Activated naive CD4-positive, alpha-beta T cell treated with anti-CD3 and anti-CD28 coated beads, Interleukin-2, amount 50 U/mL, for 24 hours (primary cell): ENCODE measurements around the gene BMP6.

Source experiments
- H3K27ac Mint-ChIP-seq: one replicate; pipeline ENCODE4 v1.8.0; 2021; ENCODE audit warnings: mild to moderate bottlenecking, mixed read lengths
- H3K27me3 Mint-ChIP-seq: one replicate; pipeline ENCODE4 v1.8.0; 2021; ENCODE audit warnings: mixed read lengths
- H3K36me3 Mint-ChIP-seq: one replicate; pipeline ENCODE4 v1.8.0; 2021; ENCODE audit warnings: mixed read lengths
- H3K4me1 Mint-ChIP-seq: one replicate; pipeline ENCODE4 v1.8.0; 2021; ENCODE audit warnings: mixed read lengths
- H3K4me3 Mint-ChIP-seq: one replicate; pipeline ENCODE4 v1.8.0; 2021; ENCODE audit warnings: mild to moderate bottlenecking, mixed read lengths
- H3K9me3 Mint-ChIP-seq: one replicate; pipeline ENCODE4 v1.8.0; 2021; ENCODE audit warnings: mixed read lengths

BMP6 gene

DNA sequence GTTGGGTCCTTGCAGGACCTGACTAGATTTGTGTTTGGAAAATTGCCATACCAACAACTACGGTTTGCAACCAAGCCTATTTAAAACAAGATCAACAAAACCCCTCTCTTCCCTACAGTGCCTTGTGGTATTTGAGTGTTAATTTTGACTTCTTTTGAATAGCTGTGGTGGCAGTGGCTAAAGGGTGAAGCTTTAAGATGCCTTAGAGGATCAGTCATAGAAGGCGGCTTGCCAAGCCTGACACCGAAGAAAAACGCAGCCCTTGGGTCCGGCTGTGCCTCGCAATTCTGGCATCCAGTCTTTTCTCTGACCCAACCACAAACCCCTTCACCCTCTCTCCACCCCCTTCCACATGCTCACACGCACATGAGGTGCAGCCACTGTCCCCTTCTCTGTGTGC is 32.6 kb downstream of the BMP6 start:
- Mint-ChIP-seq H3K9me3 (no peaks in the 10 kb centered on the region), H3K36me3 (no peaks in the 10 kb centered on the region), H3K27me3 (peaks cover 5% of the 10 kb centered on the region), H3K4me1 (no peaks in the 10 kb centered on the region), H3K4me3 (no peak overlapping the region), H3K27ac (no peak overlapping the region)

DNA sequence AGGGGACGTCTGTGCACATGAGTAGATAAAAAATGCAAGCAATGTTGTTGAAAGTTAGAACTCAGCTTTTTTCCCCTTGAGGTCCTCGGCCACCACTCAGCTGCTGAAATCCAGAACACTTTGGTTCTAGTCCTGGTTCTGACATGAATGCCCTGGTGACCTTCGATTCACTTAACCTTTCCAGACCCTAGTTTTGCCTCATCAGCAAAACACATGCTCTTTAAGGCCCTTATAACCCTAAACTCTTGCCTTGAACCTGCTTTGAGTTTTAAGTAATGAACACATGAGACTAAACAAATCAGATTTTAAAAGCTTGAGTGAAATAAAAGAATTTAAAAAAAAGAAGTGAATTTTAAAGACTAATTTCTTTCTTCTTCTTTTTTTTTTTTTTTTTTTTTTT is 33.4 kb downstream of the BMP6 start:
- Mint-ChIP-seq H3K4me1 (no peaks in the 10 kb centered on the region), H3K27ac (no peak overlapping the region), H3K36me3 (no peaks in the 10 kb centered on the region), H3K9me3 (no peaks in the 10 kb centered on the region), H3K4me3 (no peak overlapping the region), H3K27me3 (peaks cover 7% of the 10 kb centered on the region)

DNA sequence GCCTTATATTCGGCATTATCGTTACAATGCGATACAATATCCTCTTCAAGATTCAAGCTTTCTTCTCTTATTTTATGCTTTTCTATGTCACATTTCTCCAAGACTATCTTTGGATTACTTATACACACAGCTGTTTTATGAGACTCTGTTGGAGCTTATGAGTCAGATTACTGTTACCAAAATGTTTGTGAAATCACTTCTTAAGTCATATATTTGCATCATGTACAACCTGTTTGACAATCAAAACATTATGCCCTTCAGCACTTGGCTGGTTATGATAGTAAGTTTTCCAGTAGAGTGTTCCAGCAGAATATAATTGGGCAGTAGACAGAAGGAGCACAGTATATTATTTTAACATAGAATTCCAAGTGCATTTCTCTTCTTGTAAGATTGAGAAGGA is 35.2 kb downstream of the BMP6 start:
- no peak overlapping the region for H3K27ac Mint-ChIP-seq
- no peaks in the 10 kb centered on the region for H3K36me3 Mint-ChIP-seq
- no peaks in the 10 kb centered on the region for H3K4me1 Mint-ChIP-seq
- H3K27me3 Mint-ChIP-seq, result peaks cover 4% of the 10 kb centered on the region
- no peak overlapping the region for H3K4me3 Mint-ChIP-seq
- no peaks in the 10 kb centered on the region for H3K9me3 Mint-ChIP-seq

DNA sequence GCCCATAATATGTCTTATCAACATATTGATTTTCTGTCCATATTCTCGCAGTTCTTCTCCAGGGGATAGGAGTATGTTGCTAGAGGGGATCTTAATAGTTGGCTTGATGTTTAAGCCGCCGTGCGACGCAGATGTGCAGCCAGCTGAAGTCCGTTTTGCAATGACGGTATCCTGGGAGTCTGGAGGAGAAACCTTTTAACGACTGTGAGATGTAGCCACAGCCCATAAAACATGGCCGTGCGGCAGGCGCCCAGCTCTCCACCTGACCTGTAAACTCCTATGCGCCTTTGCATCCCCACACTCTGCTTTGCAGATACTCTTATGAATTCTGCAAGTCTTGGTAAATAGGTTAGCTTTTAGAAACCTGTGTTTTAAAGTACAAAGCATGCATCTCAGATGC is 36.9 kb downstream of the BMP6 start:
- Mint-ChIP-seq H3K27me3 (peaks cover 4% of the 10 kb centered on the region), H3K4me1 (no peaks in the 10 kb centered on the region), H3K36me3 (no peaks in the 10 kb centered on the region), H3K4me3 (no peak overlapping the region), H3K9me3 (no peaks in the 10 kb centered on the region), H3K27ac (no peak overlapping the region)

DNA sequence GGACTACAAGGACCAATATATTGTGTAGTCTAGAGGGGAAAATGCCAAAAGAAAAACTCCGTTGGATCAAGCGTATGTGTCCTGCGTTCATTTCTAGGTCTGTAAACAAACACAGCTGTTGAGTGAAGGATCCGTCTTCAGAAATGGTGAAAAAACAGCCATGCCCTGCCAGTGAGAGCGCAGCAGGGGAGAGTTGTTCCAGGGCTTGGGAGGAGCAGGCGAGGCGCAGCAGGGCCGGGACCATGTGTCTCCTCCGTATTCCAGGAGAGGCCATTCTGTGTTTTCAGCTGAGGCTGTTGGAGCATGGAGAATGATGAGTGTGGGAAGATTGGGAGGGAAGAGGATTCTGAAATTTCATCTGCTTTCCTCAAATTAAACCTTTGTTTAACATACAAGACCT is 38.0 kb downstream of the BMP6 start:
- Mint-ChIP-seq H3K4me1 (no peaks in the 10 kb centered on the region), H3K36me3 (no peaks in the 10 kb centered on the region), H3K9me3 (no peaks in the 10 kb centered on the region), H3K27ac (no peak overlapping the region), H3K4me3 (no peak overlapping the region), H3K27me3 (peaks cover 7% of the 10 kb centered on the region)

DNA sequence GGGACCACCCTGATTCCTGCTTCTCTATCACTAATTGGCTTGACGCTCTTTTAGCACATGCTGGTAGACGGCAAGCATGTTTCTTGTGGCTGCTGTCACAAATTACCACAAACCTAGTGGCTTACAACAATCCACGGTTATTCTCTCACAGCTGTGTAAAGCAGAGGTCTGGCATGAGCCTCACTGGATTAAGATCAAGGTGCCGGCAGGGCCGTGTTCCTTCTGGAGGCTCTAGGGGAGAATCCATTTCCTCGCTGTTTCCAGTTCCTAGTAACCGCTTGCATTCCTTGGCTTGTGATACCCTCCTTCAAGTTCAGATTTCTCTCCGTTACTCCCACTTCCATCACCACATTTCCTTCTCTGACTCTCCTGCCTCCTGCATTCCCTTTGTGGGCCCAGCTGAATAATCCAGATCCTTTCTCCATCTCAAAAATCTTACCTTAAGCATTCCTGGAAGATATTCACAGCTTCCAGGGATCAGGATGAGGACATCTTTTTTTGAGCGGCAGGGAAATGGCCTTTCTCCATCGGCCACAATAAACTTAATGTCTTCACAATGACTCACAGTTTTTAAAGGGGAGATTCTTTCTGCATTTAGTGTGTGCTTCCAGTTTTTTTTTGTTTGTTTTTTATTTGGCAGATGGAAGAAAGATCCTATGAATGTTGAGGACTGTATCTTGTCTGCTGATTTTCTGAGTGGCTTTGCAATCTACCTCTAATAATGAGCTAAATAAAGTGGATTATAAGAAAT is 39.9 kb downstream of the BMP6 start:
- H3K27ac Mint-ChIP-seq, result no peak overlapping the region
- peaks cover 8% of the 10 kb centered on the region for H3K27me3 Mint-ChIP-seq
- H3K9me3 Mint-ChIP-seq, result no peaks in the 10 kb centered on the region
- H3K4me3 Mint-ChIP-seq, result no peak overlapping the region
- H3K4me1 Mint-ChIP-seq, result no peaks in the 10 kb centered on the region
- no peaks in the 10 kb centered on the region for H3K36me3 Mint-ChIP-seq

DNA sequence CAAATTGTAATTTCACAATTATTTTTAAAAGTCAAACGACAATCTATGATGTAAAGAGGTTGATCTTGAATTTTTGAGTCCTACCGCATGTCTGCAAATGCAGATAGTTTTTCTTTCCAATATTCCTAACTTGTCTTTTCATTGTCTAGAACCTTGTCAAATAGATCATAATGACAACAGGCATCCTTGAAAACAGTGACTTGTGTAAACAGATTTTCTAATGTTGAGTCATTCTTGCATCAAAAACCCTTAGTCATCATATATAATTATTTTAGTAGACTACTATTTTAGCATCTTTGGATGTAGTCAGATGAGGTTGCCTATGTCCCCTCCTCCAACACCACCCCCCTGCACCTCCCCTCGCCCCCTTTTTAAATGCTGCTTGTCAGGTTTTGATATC is 43.8 kb downstream of the BMP6 start:
- peaks cover 8% of the 10 kb centered on the region for H3K27me3 Mint-ChIP-seq
- H3K4me1 Mint-ChIP-seq, result no peaks in the 10 kb centered on the region
- no peaks in the 10 kb centered on the region for H3K9me3 Mint-ChIP-seq
- no peak overlapping the region for H3K4me3 Mint-ChIP-seq
- no peaks in the 10 kb centered on the region for H3K36me3 Mint-ChIP-seq
- H3K27ac Mint-ChIP-seq, result no peak overlapping the region

DNA sequence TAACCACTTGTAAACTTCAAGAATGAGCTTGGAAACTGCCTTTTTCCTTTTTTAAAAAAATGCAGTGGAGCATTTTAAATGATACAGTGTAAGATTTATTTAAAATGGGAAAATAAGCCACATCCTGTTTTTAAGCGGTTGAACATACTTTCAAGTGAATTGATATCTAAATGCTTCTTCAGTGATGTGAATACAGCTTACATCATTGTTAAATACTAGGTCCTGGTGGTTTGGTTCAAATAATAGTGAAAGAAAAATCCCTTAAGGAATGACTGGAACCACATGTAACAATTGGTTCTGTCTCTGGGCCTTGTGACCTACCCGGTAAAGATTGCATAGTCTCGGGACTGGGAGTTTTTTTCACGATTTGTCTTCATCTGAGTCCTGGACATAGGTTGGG is 44.2 kb downstream of the BMP6 start:
- H3K9me3 Mint-ChIP-seq, result no peaks in the 10 kb centered on the region
- H3K27me3 Mint-ChIP-seq, result peaks cover 8% of the 10 kb centered on the region
- no peak overlapping the region for H3K27ac Mint-ChIP-seq
- H3K4me3 Mint-ChIP-seq, result no peak overlapping the region
- H3K4me1 Mint-ChIP-seq, result no peaks in the 10 kb centered on the region
- no peaks in the 10 kb centered on the region for H3K36me3 Mint-ChIP-seq

DNA sequence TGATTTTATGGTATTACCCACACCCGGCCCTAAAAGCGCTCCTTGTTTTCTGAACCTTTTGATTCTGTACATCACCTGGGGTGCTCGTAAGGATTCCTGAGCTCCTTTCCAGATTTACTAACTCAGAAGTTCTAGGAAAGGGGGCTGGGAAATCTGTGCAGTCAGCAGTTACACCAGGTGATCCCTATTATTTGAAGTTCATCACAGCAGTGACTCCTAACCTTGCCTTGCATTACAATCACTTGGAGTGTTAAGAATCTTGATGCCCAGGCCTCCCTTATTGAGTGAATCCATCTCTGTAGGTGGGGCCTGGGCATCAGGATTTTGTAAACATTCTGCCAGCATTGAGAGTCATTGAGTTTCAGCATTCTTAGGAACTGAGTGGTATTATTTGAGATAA is 44.7 kb downstream of the BMP6 start:
- H3K27ac Mint-ChIP-seq, result no peak overlapping the region
- no peaks in the 10 kb centered on the region for H3K36me3 Mint-ChIP-seq
- no peaks in the 10 kb centered on the region for H3K4me1 Mint-ChIP-seq
- H3K27me3 Mint-ChIP-seq, result peaks cover 10% of the 10 kb centered on the region
- no peaks in the 10 kb centered on the region for H3K9me3 Mint-ChIP-seq
- no peak overlapping the region for H3K4me3 Mint-ChIP-seq

DNA sequence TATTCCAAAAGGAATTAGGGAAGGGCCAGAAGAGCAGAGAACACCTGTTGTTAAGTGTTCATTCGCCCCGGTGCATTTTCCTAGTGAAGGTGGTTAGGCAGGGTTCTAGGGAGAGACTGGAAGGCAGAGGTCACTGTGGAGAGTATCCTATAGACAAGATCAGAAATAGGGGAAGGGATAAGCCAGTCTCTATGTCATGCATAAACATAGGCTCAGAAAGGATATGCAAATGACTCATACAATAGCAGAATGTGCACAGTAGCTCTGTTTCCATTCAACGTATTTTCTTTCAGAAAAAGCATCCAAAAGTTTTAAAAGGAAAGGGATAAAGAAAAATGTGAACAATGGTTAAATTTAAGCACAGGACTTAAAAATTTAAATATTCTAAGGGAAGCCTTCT is 47.4 kb downstream of the BMP6 start:
- H3K27ac Mint-ChIP-seq, result no peak overlapping the region
- no peak overlapping the region for H3K4me3 Mint-ChIP-seq
- H3K36me3 Mint-ChIP-seq, result no peaks in the 10 kb centered on the region
- H3K9me3 Mint-ChIP-seq, result no peaks in the 10 kb centered on the region
- peaks cover 14% of the 10 kb centered on the region for H3K27me3 Mint-ChIP-seq
- no peaks in the 10 kb centered on the region for H3K4me1 Mint-ChIP-seq

DNA sequence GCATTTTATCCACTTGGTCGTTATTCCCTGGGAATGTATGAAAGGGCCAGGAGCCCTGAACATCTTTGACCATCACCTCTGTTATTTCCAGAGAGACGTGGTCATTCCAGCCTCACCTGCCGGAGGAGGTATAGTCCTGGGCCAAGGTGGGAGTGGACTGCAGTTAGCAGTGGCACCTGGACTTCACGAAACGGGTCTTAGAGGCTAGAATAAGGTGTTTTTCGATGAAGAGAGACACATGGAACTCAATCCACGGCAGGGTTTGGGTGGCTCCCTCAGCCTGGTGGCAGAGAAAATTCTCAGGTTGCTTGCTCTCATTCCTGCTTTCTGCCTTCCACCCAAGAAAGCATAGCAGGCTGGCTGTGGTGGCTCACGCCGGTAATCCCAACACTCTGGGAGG is 48.0 kb downstream of the BMP6 start:
- Mint-ChIP-seq H3K27ac (no peak overlapping the region), H3K27me3 (peaks cover 11% of the 10 kb centered on the region), H3K4me1 (no peaks in the 10 kb centered on the region), H3K4me3 (no peak overlapping the region), H3K36me3 (no peaks in the 10 kb centered on the region), H3K9me3 (no peaks in the 10 kb centered on the region)

DNA sequence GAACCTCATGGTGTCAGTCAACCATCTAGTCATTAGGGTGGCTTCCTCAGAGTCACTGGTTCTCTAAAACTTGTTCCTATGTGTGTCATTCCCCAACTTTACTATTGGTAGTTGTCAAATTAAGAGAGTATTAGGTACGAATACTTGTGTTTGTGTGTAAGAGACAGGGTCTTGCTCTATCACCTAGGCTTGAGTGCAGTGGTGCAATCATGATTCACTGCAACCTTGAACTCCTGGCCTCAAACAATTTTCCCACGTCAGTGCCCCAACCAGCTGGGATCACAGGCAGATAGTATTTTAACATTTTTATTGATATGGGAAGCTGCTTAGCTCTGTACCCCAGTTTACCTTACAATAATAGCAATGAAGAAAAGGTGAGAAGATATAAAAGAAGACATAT is 50.6 kb downstream of the BMP6 start:
- peaks cover 8% of the 10 kb centered on the region for H3K27me3 Mint-ChIP-seq
- no peak overlapping the region for H3K4me3 Mint-ChIP-seq
- H3K27ac Mint-ChIP-seq, result no peak overlapping the region
- H3K36me3 Mint-ChIP-seq, result no peaks in the 10 kb centered on the region
- H3K9me3 Mint-ChIP-seq, result no peaks in the 10 kb centered on the region
- no peaks in the 10 kb centered on the region for H3K4me1 Mint-ChIP-seq

DNA sequence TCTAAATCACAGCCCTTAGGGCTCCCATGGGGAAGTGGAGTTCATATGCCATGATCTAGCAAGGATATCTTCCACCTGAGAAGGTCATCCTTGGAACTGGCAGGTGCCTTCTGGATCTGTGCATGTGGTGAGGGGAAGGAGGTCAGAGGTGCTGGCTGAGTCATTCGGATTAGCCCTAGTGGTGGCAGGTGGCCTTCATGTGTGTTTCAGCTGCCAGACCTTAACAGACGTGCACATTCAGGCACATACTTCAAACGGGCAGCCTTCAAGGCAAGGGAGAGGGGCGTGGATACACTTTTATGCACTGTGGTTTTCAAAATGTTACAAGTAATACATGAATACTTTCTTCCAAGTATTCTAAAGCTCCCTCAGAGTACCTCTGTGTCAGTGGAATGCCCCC is 51.2 kb downstream of the BMP6 start:
- Mint-ChIP-seq H3K9me3 (no peaks in the 10 kb centered on the region), H3K27me3 (peaks cover 10% of the 10 kb centered on the region), H3K36me3 (no peaks in the 10 kb centered on the region), H3K4me3 (no peak overlapping the region), H3K4me1 (no peaks in the 10 kb centered on the region), H3K27ac (no peak overlapping the region)

DNA sequence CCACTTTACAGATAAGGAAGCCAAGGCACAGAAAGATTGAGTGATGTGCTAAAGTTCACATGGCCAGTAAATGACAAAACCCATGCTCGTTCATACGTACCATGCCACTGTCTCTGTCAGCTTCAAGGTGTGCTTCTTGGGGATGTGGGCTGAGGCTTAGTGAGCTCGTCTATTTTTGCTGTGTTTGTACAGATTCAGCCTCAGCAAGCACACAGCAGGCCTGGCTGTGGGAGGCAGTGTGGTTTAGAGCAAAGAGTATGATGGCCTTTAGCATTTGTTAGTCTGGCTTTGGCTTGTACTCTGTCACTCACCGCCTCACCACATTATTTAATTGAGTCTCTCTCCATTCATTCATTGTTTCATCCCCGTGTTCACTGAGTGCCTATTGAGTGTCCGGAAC is 55.3 kb downstream of the BMP6 start:
- peaks cover 12% of the 10 kb centered on the region for H3K27me3 Mint-ChIP-seq
- H3K36me3 Mint-ChIP-seq, result no peaks in the 10 kb centered on the region
- H3K4me1 Mint-ChIP-seq, result no peaks in the 10 kb centered on the region
- no peaks in the 10 kb centered on the region for H3K9me3 Mint-ChIP-seq
- no peak overlapping the region for H3K27ac Mint-ChIP-seq
- H3K4me3 Mint-ChIP-seq, result no peak overlapping the region

DNA sequence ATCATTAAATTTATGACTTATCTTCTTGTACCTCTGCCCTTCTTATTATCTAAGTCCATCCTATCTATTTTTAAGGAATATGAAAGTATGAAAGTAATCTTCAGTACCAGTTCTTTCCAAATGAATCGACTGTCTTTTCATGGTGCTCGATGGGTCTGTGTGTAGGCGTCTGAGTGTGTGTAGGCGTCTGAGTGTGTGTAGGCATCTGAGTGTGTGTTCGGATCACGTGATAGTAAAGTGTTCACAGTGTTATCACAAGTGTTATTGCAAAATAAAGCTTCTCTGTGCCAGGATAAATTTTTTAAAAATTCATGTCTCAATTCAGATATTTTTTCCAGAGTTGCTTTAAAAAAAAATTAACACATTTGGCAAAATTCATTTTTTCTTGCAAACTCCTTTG is 58.3 kb downstream of the BMP6 start:
- H3K27ac Mint-ChIP-seq, result no peak overlapping the region
- H3K9me3 Mint-ChIP-seq, result no peaks in the 10 kb centered on the region
- no peaks in the 10 kb centered on the region for H3K4me1 Mint-ChIP-seq
- peaks cover 11% of the 10 kb centered on the region for H3K27me3 Mint-ChIP-seq
- no peak overlapping the region for H3K4me3 Mint-ChIP-seq
- H3K36me3 Mint-ChIP-seq, result no peaks in the 10 kb centered on the region

DNA sequence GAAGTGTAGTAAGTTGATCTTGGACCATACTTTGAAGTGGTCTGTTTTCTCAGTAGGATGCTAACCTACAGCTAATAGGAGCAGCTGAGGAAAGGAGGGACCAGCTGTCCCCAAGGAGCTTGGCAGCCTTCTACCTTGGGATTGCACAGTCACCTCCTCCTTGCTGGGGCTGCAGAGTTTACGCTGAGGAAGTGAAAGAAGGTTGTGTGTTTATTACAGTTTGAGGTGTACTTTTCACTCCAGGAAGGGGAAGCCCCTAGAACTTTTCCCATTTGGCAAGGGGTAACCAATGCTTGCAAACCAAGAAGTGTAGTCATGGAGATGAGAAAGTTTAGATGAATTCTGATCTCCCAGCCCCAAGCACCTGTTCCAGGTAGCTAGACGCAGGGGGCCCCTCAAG is 58.8 kb downstream of the BMP6 start:
- Mint-ChIP-seq H3K27me3 (peaks cover 11% of the 10 kb centered on the region), H3K36me3 (no peaks in the 10 kb centered on the region)

More for the DNA sequence above, 58.8 kb downstream of the BMP6 start:
- Mint-ChIP-seq H3K9me3 (no peaks in the 10 kb centered on the region), H3K4me1 (no peaks in the 10 kb centered on the region), H3K4me3 (no peak overlapping the region), H3K27ac (no peak overlapping the region)
